AG10803 (cell line): Measurements from ENCODE around the gene COPS3.

Experiments
- DNase-seq: peaks from one replicate; pipeline ENCODE4 v3.0.0; 2010; ENCODE audit warnings: low read depth
- H3K4me3 ChIP-seq: 2 replicates; pipeline ENCODE4 v1.5.1; 2011; ENCODE audit warnings: mild to moderate bottlenecking, low read length, control low read depth
- TF ChIP-seq, protein P1 (sequence below): conservative IDR thresholded peaks from 2 replicates; pipeline ENCODE4 v1.5.1; 2011; ENCODE audit warnings: mild to moderate bottlenecking, low read length, control low read depth, inconsistent platforms

COPS3 gene

DNA sequence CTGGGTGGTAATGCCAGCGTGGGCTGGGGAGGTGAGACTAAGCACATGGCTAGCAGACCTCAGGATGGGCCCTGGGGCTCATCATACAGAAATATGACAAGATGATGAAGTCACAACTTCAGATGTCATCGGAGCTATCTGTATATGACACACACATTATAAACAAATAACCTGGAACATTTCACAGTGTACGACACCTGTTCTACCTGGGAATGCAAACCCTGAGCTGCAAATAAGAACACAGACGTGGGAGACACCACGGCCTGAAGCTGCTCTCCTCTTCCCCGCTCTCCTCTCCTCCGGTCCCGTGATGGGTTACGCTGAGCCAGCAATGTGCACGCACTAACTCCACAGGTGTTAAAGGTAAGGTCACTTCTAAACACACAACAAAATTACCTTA lies 79.8 kb downstream of the COPS3 start:
- TF ChIP-seq, protein P1, sequence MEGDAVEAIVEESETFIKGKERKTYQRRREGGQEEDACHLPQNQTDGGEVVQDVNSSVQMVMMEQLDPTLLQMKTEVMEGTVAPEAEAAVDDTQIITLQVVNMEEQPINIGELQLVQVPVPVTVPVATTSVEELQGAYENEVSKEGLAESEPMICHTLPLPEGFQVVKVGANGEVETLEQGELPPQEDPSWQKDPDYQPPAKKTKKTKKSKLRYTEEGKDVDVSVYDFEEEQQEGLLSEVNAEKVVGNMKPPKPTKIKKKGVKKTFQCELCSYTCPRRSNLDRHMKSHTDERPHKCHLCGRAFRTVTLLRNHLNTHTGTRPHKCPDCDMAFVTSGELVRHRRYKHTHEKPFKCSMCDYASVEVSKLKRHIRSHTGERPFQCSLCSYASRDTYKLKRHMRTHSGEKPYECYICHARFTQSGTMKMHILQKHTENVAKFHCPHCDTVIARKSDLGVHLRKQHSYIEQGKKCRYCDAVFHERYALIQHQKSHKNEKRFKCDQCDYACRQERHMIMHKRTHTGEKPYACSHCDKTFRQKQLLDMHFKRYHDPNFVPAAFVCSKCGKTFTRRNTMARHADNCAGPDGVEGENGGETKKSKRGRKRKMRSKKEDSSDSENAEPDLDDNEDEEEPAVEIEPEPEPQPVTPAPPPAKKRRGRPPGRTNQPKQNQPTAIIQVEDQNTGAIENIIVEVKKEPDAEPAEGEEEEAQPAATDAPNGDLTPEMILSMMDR = no peak
- no peak for DNase-seq
- H3K4me3 ChIP-seq = no peak overlapping the region

DNA sequence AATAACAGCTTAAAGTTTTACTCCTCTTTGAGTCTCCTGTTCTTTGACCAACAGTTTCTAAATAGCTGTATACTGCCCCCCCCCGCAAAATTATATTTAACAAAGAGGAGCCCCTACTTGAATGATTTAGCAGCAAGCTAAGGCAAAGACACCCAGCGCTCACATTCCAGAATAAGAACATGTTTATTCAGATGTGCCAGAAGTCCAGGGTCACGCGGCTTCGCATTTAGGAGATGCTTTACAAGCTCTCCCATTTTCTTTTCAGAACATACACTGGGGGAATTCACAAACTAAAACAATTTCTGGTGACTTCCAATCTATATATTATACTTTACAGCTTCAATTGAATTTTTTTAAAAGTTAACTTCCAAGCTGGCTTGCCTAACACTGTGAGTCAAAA lies 80.2 kb downstream of the COPS3 start:
- TF ChIP-seq, protein P1 = no peak
- H3K4me3 ChIP-seq = no peak overlapping the region
- DNase-seq = no peak

DNA sequence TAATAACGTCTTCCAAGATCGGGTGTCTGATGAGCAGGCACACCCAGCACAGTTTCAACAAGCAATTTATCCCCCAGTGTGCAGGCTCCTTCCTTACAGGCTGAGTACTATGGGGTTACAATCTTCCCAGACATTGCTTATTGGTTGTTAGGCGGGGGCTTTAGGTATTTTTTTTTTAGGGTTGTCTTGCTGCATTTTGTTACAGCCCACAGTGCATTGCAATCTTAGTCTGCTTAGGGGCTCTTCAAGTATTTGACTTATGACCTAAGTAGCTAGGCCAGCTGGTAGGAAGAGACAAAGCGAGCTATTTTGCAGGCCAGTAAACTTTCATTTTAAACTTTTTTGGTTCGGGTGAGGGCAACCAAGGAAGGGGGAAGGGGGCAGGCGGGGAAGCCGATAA lies 80.7 kb downstream of the COPS3 start:
- no peak overlapping the region for H3K4me3 ChIP-seq
- TF ChIP-seq, protein P1 = no peak

DNA sequence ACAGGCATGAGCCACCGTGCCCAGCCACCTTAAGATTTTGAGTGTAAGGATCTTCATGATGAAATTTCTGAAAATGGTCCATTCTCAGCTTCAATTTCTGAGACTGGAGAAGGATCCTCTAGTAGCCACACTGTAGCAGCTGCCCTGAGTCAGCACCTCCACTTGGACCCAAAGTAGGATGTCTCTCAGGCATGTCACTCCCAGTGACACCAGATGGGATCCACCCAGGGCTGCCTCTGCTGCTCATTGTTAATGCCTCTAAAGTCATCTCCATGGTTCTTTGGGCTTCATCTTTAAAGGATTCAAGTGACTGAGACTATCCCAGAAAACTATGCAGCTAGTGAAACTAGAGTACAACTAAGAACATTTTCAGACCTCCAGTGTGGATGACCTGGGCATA lies 82.8 kb downstream of the COPS3 start:
- TF ChIP-seq, protein P1 = no peak
- no peak for DNase-seq
- no peak overlapping the region for H3K4me3 ChIP-seq

More for the DNA sequence above, 80.7 kb downstream of the COPS3 start:
- no peak for DNase-seq

DNA sequence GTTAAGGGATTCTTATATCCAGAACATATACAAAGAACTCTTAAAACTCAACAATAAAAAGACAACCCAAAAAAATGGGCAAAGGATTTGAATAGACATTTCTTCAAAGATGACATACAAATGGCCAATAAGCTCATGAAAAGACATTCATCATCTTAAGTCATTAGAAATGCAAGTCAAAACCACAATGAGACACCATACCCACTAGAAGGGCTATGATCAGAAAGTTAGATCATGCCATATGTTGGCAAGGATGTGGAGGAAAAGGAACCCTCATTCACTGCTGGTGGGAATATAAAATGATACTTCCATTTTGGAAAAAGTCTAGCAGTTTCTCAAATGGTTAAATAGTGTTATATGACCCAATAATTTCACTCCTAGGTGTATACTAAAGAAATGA lies 84.3 kb downstream of the COPS3 start:
- no peak for DNase-seq
- TF ChIP-seq, protein P1 = no peak
- no peak overlapping the region for H3K4me3 ChIP-seq
